GM21381 (cell line): ENCODE measurements around the gene GPR42.

ENCODE experiments used
- ATAC-seq: cut with Tn5 transposase; IDR thresholded peaks from one replicate; pipeline ENCODE4 v1.9.1; 2021; ENCODE audit warnings: mild to moderate bottlenecking, moderate library complexity; ENCODE audit not compliant: unreplicated experiment

The GPR42 gene

DNA sequence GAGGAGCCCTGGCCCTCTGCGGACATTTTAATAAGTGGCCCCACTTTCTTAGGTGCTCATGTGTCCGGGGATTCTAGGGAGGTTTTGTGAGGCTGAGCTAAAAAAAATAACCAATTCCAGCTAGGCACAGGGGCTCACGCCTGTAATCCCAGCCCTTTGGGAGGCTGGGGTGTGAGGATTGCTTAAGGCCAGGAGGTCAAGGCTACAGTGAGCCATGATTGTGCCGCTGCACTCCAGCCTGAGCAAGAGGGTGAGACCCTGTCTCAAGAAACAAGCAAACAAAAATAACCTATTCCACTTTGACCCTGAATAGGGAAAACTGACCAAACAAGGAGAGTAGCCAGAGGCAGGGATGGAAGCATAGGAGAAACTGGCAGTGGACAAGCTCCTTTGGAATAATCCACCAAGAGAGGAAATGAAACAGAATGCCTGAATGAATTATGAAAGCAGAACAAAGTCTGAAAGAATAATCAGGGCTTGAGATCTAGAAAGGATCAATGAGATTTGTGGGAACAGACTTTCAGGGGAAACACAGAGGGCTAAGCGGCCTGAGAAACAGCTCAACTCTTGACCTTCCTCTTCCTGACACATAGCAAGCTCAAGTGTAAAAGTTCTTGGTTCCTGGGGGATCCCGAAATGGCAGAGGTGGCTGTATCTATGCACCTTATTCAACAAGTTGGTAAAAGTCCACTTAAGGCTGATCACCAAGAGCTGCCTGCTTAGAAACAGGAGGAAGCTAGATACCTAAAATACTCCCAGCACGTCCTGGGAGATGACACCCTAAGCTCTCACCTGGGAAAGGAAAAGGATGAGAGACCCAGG is 47.1 kb downstream of the GPR42 start:
- peak; percentile 41 for ATAC-seq

DNA sequence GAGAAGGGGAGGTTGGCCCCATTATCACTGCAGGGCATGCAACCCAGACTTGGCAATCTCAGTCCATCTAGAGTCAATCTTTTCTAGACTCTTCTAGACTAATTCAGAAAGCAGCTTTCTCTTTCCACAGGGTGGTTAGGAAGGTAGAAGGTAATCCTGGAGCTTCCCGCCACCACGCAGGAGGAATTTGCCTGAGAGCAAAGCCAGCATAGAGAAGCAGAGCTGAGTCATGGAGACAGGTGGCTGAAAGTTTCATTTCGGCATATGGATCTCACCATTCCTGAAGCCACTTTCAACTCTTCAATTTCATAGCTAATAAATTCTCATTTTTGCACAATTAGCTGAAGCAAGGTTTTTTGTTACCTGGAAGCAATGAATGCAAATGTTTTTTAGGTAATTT is 48.2 kb downstream of the GPR42 start:
- no peak for ATAC-seq

DNA sequence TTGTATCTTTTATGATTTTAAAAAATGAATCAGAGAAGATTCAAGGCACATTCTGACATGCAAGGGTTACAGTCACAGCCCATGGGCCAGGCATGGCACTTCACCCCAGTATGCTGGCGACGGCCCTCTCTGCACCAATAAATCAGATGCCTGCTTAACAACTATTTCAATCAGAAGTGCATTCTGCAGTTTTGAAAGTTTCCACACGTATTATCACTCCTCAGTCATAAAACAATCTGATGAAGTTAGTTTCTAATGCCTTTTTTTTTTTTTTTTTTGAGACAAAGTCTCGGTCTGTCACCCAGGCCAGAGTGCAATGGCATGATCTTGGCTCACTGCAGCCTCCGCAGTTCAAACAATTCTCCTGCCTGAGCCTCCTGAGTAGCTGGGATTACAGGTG is 48.9 kb downstream of the GPR42 start:
- ATAC-seq: no peak

DNA sequence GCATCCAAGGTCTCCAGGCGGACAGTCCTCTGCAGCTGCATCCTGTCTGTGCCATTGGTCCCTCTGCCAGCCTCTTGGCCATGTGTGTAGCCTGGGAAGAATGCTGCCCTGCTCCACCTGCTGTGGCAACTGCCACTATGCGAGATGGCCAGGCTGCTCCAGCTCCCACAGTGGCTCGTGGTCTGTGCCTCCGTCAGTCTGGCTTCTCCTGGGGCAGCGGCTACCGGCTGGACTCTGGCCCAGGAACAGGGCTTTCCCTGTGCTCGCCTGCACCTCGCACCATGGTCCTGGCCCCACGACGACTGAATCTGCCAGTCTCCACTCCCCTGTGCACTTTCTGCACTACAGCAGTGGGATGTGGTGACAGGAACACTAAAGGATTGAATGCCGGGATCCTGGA is 50.5 kb downstream of the GPR42 start:
- ATAC-seq: no peak
